HTR-8/SVneo (cell line): ENCODE data around the gene RHOB.

Source experiments
- DNase-seq: peaks from one replicate; pipeline ENCODE4 v3.0.0; 2011; ENCODE audit warnings: low spot score, mixed read lengths; ENCODE audit not compliant: insufficient read length
- FAIRE-seq: peaks from 2 replicates; lab custom pipeline; 2011; peaks lifted over from hg19 to GRCh38; lab: Jason Lieb, UNC

Gene RHOB

GRCh38 chr2:20471902-20472559 lies 25.2 kb downstream of the RHOB start:
- FAIRE-seq (no peak), DNase-seq (no peak)

DNA sequence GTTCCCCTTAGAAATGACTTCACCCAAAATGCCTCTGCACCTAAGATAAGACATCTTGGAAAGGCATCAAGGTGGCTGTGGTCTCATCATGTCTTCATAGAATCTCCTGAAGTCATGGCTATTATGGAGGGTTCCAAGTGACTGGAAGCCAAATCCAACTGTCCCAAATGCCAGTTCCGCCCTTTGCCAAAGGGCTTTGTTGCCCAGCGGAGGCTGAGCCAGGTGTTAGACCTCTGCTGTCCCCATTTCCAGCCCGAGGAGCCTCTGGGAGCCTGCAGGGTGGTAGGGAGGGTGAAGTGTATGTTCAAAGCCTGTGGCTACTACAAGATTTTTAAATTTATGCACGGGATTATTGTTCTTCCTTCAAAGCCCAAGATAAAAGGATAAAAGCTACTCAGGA lies 25.7 kb downstream of the RHOB start:
- no peak for FAIRE-seq
- DNase-seq: no peak

GRCh38 chr2:20473128-20473527 lies 26.3 kb downstream of the RHOB start:
- DNase-seq (no peak), FAIRE-seq (no peak)

GRCh38 chr2:20474757-20475566 lies 28.1 kb downstream of the RHOB start:
- DNase-seq (no peak), FAIRE-seq (peak; percentile 90)

DNA sequence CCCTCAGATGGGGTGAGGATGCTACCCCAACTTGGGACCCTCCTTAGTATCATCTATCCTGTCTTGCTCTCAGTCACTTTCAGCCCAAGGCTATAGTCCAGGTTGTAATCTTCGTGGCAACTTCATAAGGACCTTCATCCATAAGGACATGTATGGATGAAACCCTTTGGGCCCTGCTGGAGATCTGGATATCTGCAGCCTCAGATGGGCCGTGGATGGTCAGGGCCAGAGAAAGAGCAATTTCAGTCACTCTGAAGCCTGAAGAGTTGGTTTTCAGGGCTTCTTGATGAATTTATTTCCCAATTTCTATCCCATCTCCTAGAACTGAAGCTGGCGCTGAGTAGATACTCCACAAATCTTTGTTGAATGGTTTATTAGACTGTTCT lies 28.7 kb downstream of the RHOB start:
- DNase-seq: no peak
- no peak for FAIRE-seq

- DNase-seq: no peak
- no peak for FAIRE-seq
These were observed 29.6 kb downstream of the RHOB start for GRCh38 chr2:20476481-20476880.

DNA sequence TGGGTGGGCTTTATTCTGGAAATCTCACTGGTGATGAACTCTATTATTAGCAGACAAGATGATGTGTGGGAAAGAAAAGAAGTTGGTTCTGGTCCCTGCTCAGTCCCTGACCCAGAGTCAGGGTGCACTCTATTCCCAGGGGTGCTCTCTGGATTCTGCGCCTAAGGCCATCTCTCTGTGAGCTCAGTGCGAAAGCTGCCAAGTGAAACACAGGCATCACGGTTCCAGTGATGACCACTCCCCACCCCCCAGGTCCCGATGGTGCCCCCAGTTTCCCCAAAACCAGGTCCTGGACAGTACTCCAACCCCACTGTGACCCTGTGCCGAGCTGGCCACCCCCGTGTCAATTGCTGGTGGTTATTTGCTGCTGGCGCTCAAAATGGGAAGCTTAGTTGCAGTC lies 30.1 kb downstream of the RHOB start:
- FAIRE-seq: no peak
- DNase-seq: no peak

DNA sequence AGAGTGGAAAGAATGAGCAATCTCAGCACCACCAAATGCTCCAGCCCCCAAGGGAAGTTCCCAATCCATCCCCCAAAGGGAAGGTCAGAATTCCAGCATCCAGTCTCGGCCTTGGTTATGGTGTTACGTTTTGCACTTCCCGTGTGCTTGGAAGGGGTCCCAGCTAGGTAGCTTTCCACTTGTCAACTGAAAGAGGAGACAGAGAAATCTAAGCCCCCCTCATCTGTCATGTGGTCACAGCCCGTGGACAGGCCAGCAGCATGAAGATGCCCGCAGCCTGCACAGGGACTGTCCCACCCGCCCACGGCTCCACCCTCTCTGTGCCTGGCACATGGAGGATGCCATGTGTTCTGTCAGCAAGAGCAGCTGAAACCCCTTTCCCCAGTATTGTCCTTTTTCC lies 32.1 kb downstream of the RHOB start:
- no peak for DNase-seq
- peak; percentile 36 for FAIRE-seq

GRCh38 chr2:20479835-20480234 lies 33.0 kb downstream of the RHOB start:
- no peak for DNase-seq
- FAIRE-seq: no peak

- DNase-seq: no peak
- no peak for FAIRE-seq
These were observed 34.0 kb downstream of the RHOB start for GRCh38 chr2:20480913-20481312.

- DNase-seq: no peak
- FAIRE-seq: no peak
These were observed 35.0 kb downstream of the RHOB start for GRCh38 chr2:20481798-20482405.

GRCh38 chr2:20482725-20483124 lies 35.9 kb downstream of the RHOB start:
- FAIRE-seq: no peak
- DNase-seq: no peak

DNA sequence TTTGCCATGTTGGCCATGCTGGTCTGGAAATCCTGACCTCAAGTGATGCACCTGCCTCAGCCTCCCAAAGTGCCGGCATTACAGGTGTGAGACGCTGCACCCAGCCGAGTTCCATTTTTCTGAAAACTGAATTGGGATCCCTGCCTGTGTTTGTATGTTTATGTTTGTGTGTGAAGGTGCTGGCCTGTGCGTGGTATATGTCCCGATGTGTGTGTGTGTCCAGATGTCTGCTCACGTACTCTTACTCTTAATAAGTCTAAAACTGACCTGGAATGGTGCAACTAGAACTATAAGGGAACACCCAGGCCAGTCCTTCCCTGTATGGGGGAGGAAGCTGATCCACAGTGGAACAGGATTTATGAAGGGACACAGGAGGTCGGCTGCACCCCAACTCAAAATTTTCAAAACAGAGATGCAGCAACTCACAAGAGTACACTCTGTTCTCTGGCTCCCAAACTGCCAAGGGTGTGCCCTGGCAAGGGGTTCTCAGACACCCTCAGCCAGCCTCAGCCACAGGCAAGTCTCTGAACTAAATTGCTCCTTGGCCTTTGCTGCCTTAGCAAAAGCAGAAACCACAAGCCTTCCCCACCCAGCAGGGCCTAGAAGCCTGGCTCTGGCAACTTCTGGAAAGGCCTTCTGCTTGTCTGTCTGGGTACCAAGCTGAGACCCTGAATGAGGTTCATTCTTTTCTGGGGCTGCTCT lies 36.5 kb downstream of the RHOB start:
- FAIRE-seq: no peak
- DNase-seq: no peak

DNA sequence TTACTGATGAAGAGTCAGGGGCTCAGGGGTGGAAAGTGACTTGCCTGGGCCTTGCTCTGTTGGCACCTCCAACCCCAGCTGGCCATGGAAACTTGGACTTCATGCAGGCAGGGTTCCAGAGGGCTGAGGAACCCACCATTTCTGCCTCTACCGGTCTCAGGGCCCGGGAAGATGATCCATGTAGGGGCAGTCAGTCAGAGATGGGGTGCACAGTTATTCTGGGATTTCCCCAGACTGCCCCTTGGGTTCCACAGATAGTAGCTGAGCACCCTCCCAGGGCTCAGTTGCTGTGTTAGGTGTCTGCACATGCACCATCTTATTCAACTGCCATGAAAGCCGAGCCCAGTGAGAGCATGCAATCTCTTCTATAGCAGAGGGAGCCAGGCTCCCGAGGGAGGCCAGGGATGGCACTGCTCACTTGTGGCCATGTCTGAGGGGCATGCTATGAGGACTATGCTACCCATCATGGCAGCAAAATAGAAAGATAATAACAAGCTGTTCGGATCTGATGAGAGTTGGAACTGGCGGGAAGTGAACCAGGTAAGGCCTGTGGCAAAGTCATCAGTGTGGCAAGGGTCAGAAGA lies 37.3 kb downstream of the RHOB start:
- DNase-seq: no peak
- no peak for FAIRE-seq

- FAIRE-seq (no peak), DNase-seq (no peak)
These were observed 38.1 kb downstream of the RHOB start for GRCh38 chr2:20484810-20485611.

DNA sequence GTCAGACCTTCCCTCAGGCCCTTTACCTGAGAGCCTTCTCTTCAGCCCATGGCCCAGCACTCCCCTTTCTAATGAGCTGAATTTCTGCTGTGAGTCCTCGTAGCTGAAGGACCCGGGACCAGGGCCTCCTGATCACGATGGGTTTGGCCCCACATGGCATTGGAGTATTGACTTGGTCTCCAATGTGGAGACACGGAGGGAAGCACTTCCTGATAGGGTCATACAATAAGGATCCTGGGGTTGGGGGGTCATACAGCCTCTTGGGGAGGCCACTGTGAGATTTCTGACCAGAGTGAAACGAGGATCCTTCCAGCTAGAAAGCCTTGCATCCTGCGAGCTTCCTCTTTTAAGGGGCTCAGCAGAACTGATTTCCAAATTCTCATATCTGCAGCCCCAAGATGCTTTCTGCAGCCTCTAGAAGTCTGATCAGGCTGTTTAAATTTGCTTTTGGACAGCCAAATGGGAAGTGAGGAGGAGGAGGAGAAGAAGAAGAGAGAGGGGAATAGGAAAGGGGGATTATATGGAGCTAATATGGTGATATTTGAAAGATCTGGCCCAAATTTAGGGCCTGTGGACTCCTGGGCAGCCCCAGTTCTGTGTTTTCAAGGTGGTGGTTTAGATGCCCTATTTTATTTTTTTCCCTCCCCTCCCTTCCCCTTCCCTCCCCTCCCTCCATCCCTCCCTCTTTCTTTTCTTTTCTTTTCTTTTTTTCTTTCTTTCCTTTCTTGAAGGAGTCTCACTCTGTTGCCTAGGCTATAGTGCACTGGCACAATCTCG lies 38.9 kb downstream of the RHOB start:
- no peak for DNase-seq
- FAIRE-seq: no peak

DNA sequence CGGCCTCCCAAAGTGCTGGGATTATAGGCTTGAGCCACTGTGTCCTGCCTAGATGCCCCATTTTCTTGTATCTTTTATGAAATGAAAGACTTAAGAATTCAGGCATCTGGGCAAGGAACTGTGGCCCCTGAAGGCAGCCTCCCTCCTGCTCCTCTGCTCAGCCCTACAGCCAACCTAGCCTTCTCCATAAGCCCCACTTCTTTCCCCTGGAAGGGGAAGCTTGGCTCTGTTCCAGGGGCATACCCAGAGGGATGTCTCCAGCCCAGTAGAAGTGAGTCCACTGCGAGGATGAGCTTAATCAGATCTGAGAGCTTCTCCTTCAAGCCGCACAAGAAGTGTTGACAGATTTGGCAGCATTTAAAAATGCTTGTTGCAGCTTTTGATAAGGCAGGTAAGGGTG lies 39.7 kb downstream of the RHOB start:
- DNase-seq (no peak), FAIRE-seq (no peak)

DNA sequence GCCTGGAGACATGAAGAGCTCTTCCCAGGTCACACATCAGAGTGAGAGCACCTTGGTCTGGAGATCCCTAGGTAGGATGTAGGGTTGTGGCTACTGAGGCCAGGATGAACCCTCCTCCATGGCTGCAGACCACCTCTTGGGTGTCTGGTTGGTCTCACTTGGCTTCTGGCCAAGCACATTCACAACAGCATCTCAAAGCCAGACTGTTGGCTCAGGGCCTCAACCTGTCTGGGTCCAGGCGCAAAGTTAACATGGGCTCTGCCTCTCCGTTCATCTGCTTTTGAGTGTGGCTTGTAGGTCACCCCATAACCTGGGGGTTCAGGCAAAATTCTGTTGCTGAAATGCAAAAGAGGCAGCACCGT lies 40.1 kb downstream of the RHOB start:
- FAIRE-seq (no peak), DNase-seq (no peak)
